Liver (tissue), 3 donors: ENCODE measurements around the gene TMPRSS2.

Experiments used
- EGR1 ChIP-seq, 2 donors: IDR thresholded peaks; 2 replicates each; pipeline ENCODE4 v1.6.1; 2016 to 2018; ENCODE audit warnings: antibody characterized with exemption in 2 of 2, low read depth in 2 of 2
- FOXA1 ChIP-seq: IDR thresholded peaks from 2 replicates; pipeline ENCODE4 v1.6.1; 2016; ENCODE audit warnings: antibody characterized with exemption
- FOXA2 ChIP-seq: IDR thresholded peaks from 2 replicates; pipeline ENCODE4 v1.6.1; 2016; ENCODE audit warnings: antibody characterized with exemption
- GABPA ChIP-seq, 2 donors: IDR thresholded peaks in 1 of 2; conservative IDR thresholded peaks in 1 of 2; 2 replicates each; pipeline ENCODE4 v1.6.1; 2016; ENCODE audit warnings: antibody characterized with exemption in 2 of 2, mild to moderate bottlenecking in 1 of 2, moderate library complexity in 1 of 2
- JUND ChIP-seq, 2 donors: IDR thresholded peaks; 2 replicates each; pipeline ENCODE4 v1.6.1; 2016; ENCODE audit warnings: antibody characterized with exemption in 2 of 2
- NR2F2 ChIP-seq: IDR thresholded peaks from 2 replicates; pipeline ENCODE4 v1.6.1; 2016; ENCODE audit warnings: antibody characterized with exemption
- RAD21 ChIP-seq, 2 donors: IDR thresholded peaks; 2 replicates each; pipeline ENCODE4 v1.6.1; 2016; ENCODE audit warnings: antibody characterized with exemption in 2 of 2, mild to moderate bottlenecking in 2 of 2
- TAF1 ChIP-seq: conservative IDR thresholded peaks from 2 replicates; pipeline ENCODE4 v1.6.1; 2016; ENCODE audit warnings: antibody characterized with exemption, mild to moderate bottlenecking
- YY1 ChIP-seq: IDR thresholded peaks from 2 replicates; pipeline ENCODE4 v1.6.1; 2016; ENCODE audit warnings: antibody characterized with exemption, mild to moderate bottlenecking
- TF ChIP-seq, protein P1 (sequence below): fragments of 150-350 bp; IDR thresholded peaks from 2 replicates; pipeline ENCODE4 v1.5.1; 2017; ENCODE audit warnings: improper control_type of control experiment, low read depth, low read length; ENCODE audit not compliant: missing input control
- TF ChIP-seq, protein P2 (sequence below): IDR thresholded peaks from 2 replicates; pipeline ENCODE4 v1.6.1; 2016; ENCODE audit warnings: antibody characterized with exemption, mild to moderate bottlenecking
- TF ChIP-seq, protein P3 (sequence below): IDR thresholded peaks from 2 replicates; pipeline ENCODE4 v1.6.1; 2016; ENCODE audit warnings: antibody characterized with exemption
- TF ChIP-seq, protein P4 (sequence below): IDR thresholded peaks from 2 replicates; pipeline ENCODE4 v1.6.1; 2016; ENCODE audit warnings: antibody characterized with exemption
- TF ChIP-seq, protein P5 (sequence below): IDR thresholded peaks from 2 replicates; pipeline ENCODE4 v1.6.1; 2016; ENCODE audit warnings: antibody characterized with exemption
- donor health status: healthy.
- donor health status: healthy.

DNA sequence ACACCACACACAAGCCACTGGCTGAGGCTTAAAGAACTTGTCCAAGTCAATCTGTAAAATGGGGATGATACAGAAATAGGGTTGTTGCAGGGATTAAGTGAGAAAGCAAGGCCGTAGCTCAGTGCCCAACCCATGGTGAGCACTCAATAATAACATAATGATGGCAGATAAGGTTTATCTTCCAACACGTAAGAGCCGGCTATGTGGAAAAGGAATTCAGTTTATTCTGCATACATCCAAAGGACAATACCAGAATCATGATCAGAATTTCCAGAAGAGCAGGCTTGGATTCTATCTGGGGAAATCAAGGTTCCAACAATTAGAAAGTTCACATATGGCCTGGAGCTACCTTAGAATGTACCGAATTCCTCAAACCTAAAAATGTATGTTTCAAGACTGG is 4.6 kb downstream of the TMPRSS2 start:
- TF ChIP-seq, protein P1, sequence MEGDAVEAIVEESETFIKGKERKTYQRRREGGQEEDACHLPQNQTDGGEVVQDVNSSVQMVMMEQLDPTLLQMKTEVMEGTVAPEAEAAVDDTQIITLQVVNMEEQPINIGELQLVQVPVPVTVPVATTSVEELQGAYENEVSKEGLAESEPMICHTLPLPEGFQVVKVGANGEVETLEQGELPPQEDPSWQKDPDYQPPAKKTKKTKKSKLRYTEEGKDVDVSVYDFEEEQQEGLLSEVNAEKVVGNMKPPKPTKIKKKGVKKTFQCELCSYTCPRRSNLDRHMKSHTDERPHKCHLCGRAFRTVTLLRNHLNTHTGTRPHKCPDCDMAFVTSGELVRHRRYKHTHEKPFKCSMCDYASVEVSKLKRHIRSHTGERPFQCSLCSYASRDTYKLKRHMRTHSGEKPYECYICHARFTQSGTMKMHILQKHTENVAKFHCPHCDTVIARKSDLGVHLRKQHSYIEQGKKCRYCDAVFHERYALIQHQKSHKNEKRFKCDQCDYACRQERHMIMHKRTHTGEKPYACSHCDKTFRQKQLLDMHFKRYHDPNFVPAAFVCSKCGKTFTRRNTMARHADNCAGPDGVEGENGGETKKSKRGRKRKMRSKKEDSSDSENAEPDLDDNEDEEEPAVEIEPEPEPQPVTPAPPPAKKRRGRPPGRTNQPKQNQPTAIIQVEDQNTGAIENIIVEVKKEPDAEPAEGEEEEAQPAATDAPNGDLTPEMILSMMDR = no peak
- TF ChIP-seq NR2F2 (no peak), JUND (IDR thresholded peaks at IDR 0.05) (no peak), YY1 (no peak), RAD21 (IDR thresholded peaks at IDR 0.05) (no peak), FOXA2 (no peak), TAF1 (no peak), GABPA (IDR thresholded peaks at IDR 0.05 in 1 of 2, conservative IDR thresholded peaks at IDR 0.05 in 1 of 2) (no peak), EGR1 (IDR thresholded peaks at IDR 0.05; ENCODE audit: low read depth in 2 of 2) (no peak), FOXA1 (no peak)
- TF ChIP-seq, protein P2, sequence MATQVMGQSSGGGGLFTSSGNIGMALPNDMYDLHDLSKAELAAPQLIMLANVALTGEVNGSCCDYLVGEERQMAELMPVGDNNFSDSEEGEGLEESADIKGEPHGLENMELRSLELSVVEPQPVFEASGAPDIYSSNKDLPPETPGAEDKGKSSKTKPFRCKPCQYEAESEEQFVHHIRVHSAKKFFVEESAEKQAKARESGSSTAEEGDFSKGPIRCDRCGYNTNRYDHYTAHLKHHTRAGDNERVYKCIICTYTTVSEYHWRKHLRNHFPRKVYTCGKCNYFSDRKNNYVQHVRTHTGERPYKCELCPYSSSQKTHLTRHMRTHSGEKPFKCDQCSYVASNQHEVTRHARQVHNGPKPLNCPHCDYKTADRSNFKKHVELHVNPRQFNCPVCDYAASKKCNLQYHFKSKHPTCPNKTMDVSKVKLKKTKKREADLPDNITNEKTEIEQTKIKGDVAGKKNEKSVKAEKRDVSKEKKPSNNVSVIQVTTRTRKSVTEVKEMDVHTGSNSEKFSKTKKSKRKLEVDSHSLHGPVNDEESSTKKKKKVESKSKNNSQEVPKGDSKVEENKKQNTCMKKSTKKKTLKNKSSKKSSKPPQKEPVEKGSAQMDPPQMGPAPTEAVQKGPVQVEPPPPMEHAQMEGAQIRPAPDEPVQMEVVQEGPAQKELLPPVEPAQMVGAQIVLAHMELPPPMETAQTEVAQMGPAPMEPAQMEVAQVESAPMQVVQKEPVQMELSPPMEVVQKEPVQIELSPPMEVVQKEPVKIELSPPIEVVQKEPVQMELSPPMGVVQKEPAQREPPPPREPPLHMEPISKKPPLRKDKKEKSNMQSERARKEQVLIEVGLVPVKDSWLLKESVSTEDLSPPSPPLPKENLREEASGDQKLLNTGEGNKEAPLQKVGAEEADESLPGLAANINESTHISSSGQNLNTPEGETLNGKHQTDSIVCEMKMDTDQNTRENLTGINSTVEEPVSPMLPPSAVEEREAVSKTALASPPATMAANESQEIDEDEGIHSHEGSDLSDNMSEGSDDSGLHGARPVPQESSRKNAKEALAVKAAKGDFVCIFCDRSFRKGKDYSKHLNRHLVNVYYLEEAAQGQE = no peak
- TF ChIP-seq, protein P3, sequence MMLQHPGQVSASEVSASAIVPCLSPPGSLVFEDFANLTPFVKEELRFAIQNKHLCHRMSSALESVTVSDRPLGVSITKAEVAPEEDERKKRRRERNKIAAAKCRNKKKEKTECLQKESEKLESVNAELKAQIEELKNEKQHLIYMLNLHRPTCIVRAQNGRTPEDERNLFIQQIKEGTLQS = no peak
- TF ChIP-seq, protein P4, sequence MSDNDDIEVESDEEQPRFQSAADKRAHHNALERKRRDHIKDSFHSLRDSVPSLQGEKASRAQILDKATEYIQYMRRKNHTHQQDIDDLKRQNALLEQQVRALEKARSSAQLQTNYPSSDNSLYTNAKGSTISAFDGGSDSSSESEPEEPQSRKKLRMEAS = no peak
- TF ChIP-seq, protein P5, sequence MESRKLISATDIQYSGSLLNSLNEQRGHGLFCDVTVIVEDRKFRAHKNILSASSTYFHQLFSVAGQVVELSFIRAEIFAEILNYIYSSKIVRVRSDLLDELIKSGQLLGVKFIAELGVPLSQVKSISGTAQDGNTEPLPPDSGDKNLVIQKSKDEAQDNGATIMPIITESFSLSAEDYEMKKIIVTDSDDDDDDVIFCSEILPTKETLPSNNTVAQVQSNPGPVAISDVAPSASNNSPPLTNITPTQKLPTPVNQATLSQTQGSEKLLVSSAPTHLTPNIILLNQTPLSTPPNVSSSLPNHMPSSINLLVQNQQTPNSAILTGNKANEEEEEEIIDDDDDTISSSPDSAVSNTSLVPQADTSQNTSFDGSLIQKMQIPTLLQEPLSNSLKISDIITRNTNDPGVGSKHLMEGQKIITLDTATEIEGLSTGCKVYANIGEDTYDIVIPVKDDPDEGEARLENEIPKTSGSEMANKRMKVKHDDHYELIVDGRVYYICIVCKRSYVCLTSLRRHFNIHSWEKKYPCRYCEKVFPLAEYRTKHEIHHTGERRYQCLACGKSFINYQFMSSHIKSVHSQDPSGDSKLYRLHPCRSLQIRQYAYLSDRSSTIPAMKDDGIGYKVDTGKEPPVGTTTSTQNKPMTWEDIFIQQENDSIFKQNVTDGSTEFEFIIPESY = no peak
